GM12892 (cell line): ENCODE results near the gene RTN4.

ENCODE experiments used
- POLR2A ChIP-seq: IDR thresholded peaks from 2 replicates; pipeline ENCODE4 v1.6.1; 2011; ENCODE audit warnings: low read depth, low read length, control low read depth
- POLR2AphosphoS5 ChIP-seq: IDR thresholded peaks from 2 replicates; pipeline ENCODE4 v1.6.1; 2011; ENCODE audit warnings: low read depth, low read length, control low read depth

GRCh38 chr2:55085113-55086040 lies 35.1 kb upstream of the RTN4 start:
- TF ChIP-seq POLR2A = no peak
- TF ChIP-seq POLR2AphosphoS5 = no peak
